HK-2 (cell line): ENCODE measurements around the gene GSAP.
A peak's percentile ranks its signal among the peaks of the same experiment; 100 is the strongest.

Experiments used
- DNase-seq: peaks from one replicate; pipeline ENCODE4 v3.0.0-alpha.2; 2018; ENCODE audit not compliant: unreplicated experiment

Gene GSAP

DNA sequence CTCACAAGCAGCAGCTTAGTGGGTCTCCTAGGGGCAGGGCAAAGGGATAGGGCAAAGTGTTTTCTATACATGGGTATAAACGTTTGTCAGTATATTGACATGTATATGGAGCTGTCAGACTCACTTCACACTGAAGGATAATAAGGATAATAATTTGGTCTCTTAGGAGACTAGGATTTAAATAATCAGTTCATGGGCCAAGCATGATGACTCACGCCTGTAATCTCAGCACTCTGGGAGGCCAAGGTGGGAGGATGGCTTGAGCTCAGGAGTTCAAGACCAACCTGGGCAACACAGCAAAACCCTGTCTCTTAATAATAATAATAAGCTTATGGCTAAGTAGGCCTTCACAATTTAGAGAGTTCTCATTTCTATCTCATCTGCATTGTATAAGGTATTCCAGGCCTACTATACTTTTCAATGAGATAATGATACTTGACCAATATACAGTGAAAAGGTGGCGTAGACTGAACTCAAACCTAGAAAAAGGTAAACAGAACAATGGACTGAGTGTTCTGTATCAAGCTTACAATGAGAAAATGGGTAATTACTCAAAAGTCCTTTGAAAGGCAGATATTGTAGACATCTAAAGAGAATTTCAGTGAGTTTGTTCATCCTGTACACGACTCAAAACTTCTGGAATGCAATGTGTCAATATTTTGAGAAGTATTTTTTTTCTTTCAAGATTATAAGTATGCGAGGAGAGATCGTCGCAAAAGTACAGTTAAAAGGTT is 7.0 kb downstream of the GSAP start:
- no peak for DNase-seq

DNA sequence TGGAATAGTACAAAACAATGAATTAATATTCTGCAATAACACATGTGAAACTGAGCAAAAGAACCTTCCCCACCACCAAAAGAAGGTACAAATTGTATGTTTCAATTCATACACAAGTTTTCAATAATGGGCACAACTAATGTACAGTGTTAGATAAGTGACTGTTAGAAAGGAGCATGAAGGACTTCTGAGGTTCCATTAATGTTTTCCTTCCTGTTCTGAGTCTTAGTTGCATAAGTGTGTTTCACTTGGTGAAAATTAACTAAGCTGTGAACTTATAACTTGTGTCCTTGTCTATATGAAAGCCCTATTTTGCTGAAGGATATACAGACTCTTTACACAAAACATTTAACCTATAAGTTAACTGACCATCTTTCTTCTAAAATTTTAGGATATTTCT is 8.2 kb downstream of the GSAP start:
- DNase-seq, result no peak

DNA sequence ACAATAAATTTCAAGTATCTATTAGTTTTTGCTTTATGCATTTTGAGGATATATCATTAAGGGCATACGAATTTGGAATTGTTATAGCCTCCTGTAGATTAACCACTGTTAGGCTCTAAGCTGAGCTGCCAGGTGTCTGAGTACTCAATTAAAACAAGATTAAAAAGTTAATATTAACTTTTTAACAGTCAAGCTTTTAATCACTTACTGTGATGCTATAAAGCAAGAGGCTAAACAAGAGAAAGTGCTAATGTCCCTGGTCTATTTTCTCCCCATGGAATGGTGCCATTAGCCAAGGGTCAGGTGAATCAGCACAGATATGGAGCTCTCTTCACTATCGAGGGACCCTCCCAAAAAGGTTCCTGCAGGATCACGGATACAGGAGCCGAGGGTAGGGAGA is 9.7 kb downstream of the GSAP start:
- DNase-seq, result no peak

DNA sequence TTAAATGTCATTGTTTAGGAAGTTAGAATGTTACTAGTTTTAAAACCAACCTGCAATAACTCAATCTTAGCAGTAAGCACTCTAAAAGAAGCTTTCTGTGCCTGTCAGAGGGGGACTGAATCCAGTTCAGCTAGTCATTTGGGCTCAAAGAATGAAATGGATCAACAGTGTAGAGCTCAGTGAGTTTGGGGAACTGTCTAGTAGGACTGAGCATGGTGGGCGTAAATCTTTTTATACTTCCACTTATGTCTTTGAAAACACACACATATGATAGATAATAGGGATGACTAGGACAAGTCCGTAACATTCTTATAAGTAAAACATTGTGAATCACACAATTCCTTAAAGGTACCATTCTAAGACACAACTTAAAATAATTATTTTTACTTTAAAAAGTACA is 11.5 kb downstream of the GSAP start:
- DNase-seq, result no peak

DNA sequence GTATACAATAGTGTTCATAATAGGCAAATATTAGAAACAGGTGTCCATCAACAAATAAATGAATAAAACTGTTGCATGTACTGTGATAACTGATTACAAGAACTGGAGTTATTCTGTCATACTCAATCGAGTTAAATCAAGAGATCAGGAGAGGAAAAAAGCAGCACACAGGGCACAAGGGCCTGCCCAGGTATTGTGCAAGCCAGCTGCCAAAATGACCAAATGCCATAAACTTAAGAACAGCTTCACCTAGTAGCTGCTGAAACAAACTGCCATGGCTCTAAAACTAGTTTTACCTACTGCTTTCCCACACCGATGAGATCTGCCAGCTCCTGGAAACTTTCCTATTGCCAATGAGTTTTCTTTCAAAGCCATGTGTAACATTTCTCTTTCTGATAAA is 12.2 kb downstream of the GSAP start:
- DNase-seq, result no peak

DNA sequence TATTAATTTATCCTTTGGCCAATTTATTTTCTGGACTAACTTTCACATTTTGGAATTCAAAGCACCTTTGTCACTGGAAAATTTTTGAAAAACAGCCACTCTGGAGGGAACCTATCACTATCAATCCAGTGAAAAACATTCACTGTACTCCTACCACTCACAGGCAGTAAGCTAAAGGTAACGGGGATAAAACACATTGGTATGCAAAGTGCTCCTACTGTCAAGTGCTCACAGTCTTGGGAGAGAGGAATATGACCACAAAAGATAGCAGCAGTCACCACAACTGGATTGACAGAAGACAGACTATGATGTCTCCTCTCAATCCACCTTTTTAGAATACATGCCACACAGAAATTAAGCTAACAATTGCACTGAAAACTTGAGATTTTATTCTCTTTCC is 13.3 kb downstream of the GSAP start:
- DNase-seq, result no peak

DNA sequence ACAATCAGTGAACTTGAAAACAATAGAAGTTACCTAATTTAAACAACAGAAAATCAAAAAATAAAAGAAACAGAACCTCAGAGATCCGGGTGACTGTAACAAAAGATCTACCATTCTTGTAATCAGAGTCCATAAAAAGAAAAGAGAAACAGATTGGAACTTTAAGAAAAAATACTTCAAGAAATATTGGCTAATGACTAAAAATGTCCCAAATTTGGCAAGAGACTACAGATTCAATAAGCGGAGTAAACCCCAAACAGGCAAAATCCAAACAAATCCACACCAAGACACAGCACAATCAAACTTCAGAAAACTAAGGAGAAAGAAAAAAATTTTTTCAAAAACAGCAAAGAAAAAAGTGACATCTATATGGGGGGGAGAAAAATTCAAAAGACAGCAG is 15.1 kb downstream of the GSAP start:
- DNase-seq, result no peak

DNA sequence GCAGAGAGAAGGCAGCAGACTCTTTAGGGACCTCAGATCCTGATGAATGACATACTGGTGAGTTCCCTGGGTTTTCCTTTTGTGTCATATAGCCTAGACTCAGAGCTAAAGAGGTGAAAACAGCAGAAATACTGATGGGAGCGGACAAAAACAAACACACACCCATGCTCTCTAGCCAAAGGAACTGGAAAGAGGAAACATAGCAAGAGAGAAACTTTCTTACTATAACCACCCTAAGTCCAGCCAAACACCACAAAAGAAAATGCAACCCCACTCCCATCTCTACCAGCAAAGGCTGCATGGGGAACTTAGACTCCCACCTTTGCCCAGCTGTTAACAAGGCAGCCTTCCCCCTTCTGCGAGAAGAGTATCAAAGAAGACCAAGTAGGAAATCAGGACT is 16.3 kb downstream of the GSAP start:
- no peak for DNase-seq

DNA sequence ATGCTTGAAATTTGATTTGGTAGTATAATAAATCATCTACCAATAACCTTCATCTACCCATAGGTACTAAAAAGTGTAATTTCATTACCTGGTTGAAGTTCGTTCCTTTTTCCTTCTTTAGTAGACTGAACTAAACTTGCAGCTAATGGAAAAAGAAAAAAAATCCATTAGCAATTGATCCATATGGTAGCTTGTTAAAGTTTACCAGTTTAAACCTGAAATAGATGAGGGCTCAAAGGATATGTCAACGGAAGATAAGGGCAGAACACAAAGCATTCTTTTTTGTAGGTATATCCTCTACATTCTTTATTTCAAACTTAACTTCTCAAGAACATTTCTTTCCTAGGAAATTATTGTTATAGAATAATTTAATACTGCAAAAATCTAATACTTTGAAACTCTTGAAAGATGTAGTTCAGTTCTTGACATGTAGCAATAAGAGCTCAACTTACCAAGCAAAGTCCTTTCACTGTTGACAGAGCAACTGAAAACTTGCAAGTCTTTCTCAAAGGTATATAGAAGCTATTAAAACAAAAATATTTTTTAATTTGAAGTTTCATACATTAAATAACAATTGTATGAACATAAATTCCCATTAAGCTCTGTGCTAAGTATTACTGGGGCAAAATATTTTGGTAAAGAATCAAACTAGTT is 19.1 kb downstream of the GSAP start:
- DNase-seq, result no peak

DNA sequence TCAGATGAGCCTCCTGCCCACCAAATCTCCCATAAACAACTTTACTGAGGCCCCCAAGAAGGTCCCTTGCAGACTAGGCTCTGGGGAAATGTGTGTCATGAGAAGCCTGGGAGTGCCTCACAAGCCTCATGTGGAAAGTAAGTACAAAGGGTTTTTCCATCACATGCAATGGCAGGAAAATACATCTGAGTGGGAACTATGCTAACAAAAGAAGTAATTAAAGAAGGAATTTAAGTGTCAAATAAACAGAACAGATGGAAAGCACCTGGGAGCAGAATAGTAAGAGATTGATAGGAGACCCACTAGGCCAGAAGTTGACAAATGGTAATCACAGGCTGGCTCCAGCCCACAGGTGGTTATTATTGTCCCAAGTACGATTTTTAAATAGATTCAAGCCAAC is 20.5 kb downstream of the GSAP start:
- no peak for DNase-seq

DNA sequence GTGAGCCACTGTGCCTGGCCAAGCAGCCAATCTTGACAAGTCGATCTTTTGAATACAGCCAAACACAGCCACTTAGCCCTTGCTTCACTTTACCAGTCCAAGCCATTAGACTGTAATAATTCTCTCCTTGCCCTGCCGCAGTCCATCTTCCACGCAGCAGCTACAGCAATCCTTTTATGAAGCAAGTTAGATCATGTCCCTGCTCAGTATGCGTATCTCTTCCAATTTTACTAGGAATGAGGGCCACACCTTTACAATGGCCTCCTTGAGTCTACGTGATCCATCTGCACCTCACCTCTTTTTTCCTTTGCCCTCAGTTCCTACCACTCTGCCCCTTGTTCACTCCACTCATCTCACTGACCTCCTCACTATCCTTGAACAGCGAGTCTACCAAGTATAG is 22.2 kb downstream of the GSAP start:
- no peak for DNase-seq

DNA sequence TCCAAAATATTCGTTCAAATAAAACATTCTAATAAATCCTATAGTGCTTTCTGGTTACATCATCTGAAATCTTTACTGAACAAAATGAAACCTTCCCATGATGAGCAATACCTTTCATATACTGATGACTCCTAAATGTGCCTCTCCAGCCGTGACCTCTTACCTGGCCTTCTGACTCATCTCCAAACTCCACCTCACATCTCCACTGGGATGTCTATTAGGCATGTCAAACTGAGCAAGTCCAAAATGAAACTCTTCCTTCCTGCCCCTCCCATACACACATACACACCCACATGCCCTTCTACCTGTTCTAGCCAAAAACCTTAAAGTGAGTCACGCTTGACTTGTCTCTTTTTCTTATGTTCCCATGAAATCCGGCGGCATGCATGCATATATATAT is 22.9 kb downstream of the GSAP start:
- peak; percentile 24 for DNase-seq

DNA sequence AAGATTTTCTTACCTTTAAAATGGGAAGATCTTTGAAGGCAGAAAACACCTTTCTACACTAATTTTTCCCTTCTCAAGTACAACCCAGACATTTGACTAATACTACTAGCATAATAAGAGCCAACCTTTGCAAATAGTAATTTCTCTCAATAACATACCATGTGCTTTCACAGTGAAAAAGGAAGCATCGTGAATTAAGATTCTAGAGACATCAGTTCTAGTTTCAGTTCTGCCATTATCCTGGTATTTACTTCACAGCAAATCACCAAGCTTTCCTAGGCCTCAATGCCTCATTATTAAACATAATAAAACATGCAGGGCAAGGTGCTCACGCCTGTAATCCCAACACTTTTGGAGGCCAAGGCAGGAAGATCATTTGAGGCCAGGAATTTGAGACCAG is 24.9 kb downstream of the GSAP start:
- no peak for DNase-seq

DNA sequence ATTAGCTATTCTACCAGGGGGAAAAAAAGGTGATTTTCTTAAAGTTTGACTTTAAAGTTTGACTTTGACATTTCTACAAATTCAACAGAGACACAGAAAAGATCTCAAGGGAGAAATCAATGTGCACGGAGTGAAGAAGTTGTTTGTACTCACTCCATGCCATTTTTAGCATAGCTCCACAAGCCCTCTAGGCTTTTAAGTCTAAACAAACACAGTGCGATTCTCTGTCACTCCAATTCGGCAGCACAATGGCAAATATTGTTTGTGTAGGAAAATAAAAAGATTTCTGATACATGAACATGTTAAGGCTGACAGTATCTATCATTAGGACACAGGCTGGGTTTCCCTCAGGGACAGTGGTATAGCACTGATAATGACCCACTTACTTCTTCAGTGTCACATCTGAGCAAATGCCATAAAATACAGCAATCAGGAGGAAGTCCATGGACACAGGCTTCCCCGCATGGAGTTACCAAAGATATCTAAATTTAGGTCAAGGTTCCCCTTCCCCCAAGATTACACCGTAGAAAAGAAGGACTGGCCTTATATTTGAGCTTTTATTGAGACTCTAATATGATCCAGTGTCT is 28.0 kb downstream of the GSAP start:
- DNase-seq, result no peak

DNA sequence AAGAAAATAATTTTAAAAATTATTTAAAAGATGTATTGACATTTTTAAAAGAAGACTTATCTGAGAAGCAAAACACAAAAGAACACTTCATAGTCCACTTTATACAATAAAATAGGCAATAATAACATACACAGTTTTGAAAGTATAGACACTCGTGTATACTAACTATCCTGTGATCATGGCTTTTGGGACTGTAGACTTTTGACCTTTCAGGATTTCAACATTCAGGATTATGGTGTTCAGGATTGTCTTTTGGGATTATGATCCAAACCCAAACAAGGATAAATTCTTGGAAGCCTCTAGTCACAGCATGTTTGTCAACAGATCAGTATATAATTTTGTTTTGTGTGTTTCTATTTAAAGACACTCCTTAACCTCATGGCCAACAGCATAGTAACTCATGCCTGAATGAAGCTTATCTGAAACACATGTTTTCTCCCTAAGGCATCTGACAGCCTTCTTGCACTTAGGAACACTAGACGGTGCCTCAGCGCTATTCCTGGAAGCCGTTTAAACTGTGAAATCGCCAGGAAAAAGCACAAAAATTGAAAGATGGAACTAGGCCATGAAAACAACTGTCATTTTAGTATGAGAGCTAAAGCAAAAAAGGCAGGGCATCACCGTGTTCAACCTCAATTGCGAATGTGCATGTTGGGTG is 29.9 kb downstream of the GSAP start:
- DNase-seq, result no peak

DNA sequence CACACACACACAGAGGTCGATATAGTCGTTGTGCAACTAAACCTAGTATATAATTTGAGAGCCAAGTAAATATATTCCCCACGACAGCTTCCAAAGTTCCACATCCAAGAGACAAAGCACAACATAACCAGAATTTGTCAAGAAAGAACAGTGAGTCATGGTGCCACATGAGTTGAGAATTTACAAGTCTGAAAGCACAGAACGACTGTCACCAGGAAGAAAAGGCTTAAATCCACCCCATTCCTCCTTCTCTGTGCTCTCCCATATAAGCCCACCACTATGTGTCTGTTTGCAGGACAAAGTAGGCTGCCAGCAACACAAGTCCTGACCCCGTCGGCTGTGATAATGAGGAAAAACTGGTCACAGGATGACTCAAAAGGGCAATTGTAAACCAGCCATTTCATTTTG is 32.8 kb downstream of the GSAP start:
- no peak for DNase-seq

DNA sequence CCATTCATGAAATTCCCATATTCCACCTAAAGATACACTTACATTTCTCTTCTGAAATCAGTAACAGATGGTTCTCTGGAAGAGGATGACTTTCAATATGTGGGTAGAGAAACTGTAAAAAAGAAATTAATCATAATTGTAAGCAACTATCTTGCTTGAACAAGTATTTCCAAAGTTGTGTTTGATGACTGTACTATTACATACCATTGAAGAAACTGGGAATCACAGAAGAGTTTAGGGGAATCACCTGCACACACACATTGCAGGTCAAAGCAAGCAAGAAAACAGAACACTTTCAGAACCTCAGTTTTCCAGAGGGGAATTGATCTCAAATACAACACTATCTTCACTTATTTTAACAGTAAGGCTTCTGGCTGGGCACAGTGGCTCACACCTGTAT is 33.6 kb downstream of the GSAP start:
- DNase-seq, result no peak

DNA sequence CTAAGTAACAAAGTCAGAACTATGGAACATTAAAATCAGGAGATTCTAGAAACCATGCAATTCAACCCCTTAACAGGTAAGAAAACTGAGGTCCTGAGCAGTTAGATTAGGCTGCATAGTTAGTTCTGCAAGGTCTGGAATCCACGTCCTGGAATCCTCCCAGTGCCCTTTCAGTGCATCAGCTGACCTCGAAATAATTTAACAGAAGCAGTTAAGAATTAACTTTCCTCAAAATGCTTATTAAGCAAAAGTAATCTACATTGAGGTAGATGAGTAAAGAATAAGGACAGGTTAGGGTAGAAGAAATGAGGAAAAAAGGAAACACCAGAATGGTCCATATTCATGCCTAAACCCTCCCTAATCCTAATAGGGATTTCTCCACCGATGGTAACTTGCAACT is 37.6 kb downstream of the GSAP start:
- DNase-seq, result no peak

DNA sequence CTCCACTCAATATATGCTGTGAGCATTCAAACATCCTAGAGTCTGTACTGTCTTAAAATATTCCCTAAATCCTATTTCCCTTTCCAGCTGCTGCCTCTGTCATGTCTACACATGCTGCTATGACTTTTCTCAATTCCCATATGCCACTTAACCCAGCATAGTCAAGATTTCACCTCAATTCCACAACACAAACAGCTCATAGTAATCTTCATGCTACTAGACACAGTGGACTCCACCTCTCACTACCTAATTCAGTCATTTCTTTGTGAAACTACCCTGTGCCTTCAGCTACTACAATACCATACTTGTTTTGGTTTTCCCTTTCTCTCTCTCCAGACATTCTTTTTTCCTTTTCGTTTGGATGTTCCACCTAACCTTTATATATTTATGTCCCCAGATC is 45.5 kb downstream of the GSAP start:
- DNase-seq, result no peak

DNA sequence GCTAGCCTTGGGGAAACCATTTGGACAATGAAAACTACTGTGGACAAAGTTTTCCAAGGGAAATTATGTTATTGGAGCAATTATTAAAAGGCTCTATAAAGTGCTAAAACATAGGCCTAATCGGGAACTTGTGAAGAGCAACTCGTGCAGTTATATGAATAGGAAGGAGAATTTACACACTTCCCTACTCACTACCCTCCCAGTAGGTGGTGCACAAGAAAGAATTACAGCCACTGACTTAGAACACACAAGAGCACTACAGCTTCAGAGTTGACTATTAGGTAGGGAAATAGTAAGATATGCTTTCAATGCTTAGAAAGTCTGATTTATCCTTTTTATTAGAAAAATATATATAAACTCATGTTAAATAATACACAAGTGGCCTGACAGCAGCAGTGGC is 47.2 kb downstream of the GSAP start:
- no peak for DNase-seq

DNA sequence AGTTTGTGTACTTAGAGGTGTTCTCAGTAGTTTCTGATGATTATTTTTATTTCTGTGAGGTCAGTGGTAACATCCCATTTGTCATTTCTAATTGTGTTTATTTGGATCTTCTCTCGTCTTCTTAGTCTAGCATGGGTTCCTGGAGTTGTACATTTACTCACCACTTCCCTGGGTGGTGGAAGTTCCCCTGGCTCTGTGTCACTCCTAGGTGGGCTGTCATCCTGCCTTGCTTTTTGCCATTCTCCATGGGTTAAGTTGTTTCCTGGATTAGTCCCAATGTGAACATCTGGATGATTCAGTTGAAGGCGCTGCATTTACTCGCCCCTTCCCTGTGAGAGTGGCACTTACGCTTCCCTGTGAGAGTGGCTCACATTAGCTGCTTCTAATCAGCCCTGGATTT is 48.2 kb downstream of the GSAP start:
- no peak for DNase-seq

DNA sequence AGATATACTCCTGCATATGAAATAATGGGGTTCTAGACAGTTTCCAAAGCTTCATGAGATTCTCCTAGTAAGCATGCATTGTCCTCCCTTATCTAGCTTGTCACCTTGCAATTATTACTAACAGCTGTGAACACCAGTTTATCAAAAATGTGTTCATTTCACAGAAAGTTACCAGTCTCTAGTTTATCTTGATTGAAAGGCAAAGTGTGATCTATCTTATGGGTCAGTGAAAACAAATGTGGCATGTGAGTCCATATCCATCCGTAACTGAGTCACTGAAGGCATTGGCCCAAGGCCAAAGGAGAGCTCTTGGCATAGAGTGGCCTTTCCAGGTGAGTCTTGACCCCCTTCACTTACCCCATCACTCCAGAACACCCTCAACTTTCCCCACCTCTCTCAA is 53.2 kb downstream of the GSAP start:
- no peak for DNase-seq

DNA sequence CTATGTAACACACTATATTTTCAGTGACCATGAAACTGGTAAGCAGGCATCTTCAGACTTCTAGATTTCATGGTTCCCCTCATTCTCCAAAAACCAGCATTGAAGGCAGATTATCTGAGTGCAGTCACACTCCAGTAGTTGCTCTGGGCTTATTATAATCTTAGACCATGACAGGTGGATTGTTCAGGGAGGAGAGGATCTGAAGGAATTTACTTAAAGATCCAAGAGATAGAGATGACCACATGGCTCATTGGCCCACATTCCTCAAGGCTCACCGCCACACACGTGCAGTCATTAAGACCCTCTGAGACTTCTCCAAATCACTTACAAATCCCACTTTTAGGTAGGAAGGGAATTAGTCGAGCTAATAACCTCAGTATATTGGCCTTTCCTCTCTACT is 55.2 kb downstream of the GSAP start:
- DNase-seq, result no peak
